Tibial nerve (tissue), 4 donors: ENCODE measurements around the gene KLHL25. TPM values are rescaled to one million over a fixed set of nuclear protein-coding genes. Genes with fewer than 3 reads are reported as not detected.

Experiments
- DNase-seq, 2 donors: peaks; one replicate each; pipeline ENCODE4 v3.0.0-alpha.2; 2019; ENCODE audit warnings: low spot score in 2 of 2
- H3K27ac ChIP-seq, 4 donors: fragments of 200-600 bp; sonication (generic) in 3 of 4; one replicate each; pipeline ENCODE4 v1.5.1; 2017 to 2019; ENCODE audit warnings: mild to moderate bottlenecking in 1 of 4
- H3K27me3 ChIP-seq, 2 donors: fragments of 200-600 bp; sonication (generic) in 1 of 2; one replicate each; pipeline versions ENCODE4 v1.5.1 to v1.6.0; 2017 to 2019
- H3K36me3 ChIP-seq, 3 donors: fragments of 200-600 bp; sonication (generic); one replicate each; pipeline ENCODE4 v1.5.1; 2018 to 2019
- H3K4me1 ChIP-seq, 4 donors: fragments of 200-600 bp; sonication (generic) in 3 of 4; one replicate each; pipeline ENCODE4 v1.5.1; 2017 to 2019
- H3K4me3 ChIP-seq, 4 donors: fragments of 200-600 bp; sonication (generic) in 3 of 4; one replicate each; pipeline ENCODE4 v1.5.1; 2017 to 2019; ENCODE audit warnings: mild to moderate bottlenecking in 1 of 4, moderate library complexity in 1 of 4
- H3K9me3 ChIP-seq, 4 donors: fragments of 200-600 bp; sonication (generic) in 3 of 4; one replicate each; pipeline ENCODE4 v1.5.1; 2017 to 2019
- CTCF ChIP-seq, 5 experiments: fragments of 200-600 bp in 3 of 5; fragments of 450-650 bp in 2 of 5; sonication (generic) in 3 of 5; IDR thresholded peaks; one replicate each; pipeline ENCODE4 v1.5.1; 2016 to 2019; ENCODE audit warnings: antibody characterized with exemption in 5 of 5, mild to moderate bottlenecking in 3 of 5, moderate library complexity in 2 of 5
- EP300 ChIP-seq, 2 donors: sonication (generic); formaldehyde crosslinking; IDR thresholded peaks; one replicate each; pipeline ENCODE4 v1.6.1; 2017; ENCODE audit warnings: antibody characterized with exemption in 2 of 2, mild to moderate bottlenecking in 1 of 2
- POLR2A ChIP-seq, 2 donors: fragments of 450-650 bp; IDR thresholded peaks; one replicate each; pipeline ENCODE4 v1.6.1; 2017; ENCODE audit warnings: antibody characterized with exemption in 2 of 2, mild to moderate bottlenecking in 2 of 2, moderate library complexity in 2 of 2
- WGBS, 2 donors: methylation state at CpG; one replicate each; pipeline ENCODE4 v1.1.5; 2018; 5-methylcytosine and 5-hydroxymethylcytosine counted together
- total RNA-seq, 4 donors: library from RNA; depleted of rRNA; stranded (reverse); fragments of >200 nt; gene quantifications; one replicate each; pipeline ENCODE4 v1.1.0, GENCODE V29; 2016

The KLHL25 gene
- total RNA-seq, 4 donors from 2014 or later = 8.4 to 34.2 (median 12.6) TPM

- H3K36me3 ChIP-seq = peaks cover 0 to 45% (median 0%) of the 10 kb centered on the region in 3 donors
- no peak for DNase-seq
- H3K27me3 ChIP-seq = no peaks in the 10 kb centered on the region
- whole genome bisulfite sequencing, 2 donors = 83 to 91% methylated on average over 25 to 28 of the region's 28 CpGs
- peaks cover 0 to 20% (median 9%) of the 10 kb centered on the region in 4 donors for H3K4me1 ChIP-seq
- no peak overlapping the region for H3K4me3 ChIP-seq
- H3K9me3 ChIP-seq = no peaks in the 10 kb centered on the region
- TF ChIP-seq EP300 (IDR thresholded peaks at IDR 0.05) (no peak), CTCF (IDR thresholded peaks at IDR 0.05) (no peak), POLR2A (IDR thresholded peaks at IDR 0.05) (no peak)
- no peak overlapping the region for H3K27ac ChIP-seq
These were observed 34.0 kb downstream of the KLHL25 start for GRCh38 chr15:85760531-85761371.

GRCh38 chr15:85760049-85760448 lies 34.7 kb downstream of the KLHL25 start:
- DNase-seq = no peak
- H3K4me1 ChIP-seq = peaks cover 0 to 18% (median 7%) of the 10 kb centered on the region in 4 donors

GRCh38 chr15:85759376-85759775 lies 35.3 kb downstream of the KLHL25 start:
- H3K27ac ChIP-seq = no peak overlapping the region
- H3K4me3 ChIP-seq = no peak overlapping the region
- TF ChIP-seq CTCF (IDR thresholded peaks at IDR 0.05) (no peak), POLR2A (IDR thresholded peaks at IDR 0.05) (no peak), EP300 (IDR thresholded peaks at IDR 0.05) (no peak)
- H3K27me3 ChIP-seq = no peaks in the 10 kb centered on the region
- peaks cover 0 to 11% (median 4%) of the 10 kb centered on the region in 4 donors for H3K4me1 ChIP-seq
- no peaks in the 10 kb centered on the region for H3K9me3 ChIP-seq
- H3K36me3 ChIP-seq = peaks cover 0 to 45% (median 0%) of the 10 kb centered on the region in 3 donors
- 51 to 79% methylated on average over 11 to 12 of the region's 13 CpGs for whole genome bisulfite sequencing, 2 donors
- no peak for DNase-seq

More at GRCh38 chr15:85760049-85760448, 34.7 kb downstream of the KLHL25 start:
- no peak for TF ChIP-seq POLR2A (IDR thresholded peaks at IDR 0.05)
- no peak for TF ChIP-seq EP300 (IDR thresholded peaks at IDR 0.05)
- no peak for TF ChIP-seq CTCF (IDR thresholded peaks at IDR 0.05)
- no peak overlapping the region for H3K4me3 ChIP-seq
- WGBS, 2 donors = 92 to 94% methylated on average over 5 to 6 of the region's 6 CpGs
- no peaks in the 10 kb centered on the region for H3K9me3 ChIP-seq
- H3K27ac ChIP-seq = no peak overlapping the region
- no peaks in the 10 kb centered on the region for H3K27me3 ChIP-seq
- peaks cover 0 to 45% (median 0%) of the 10 kb centered on the region in 3 donors for H3K36me3 ChIP-seq

- no peaks in the 10 kb centered on the region for H3K9me3 ChIP-seq
- no peak for DNase-seq
- peaks cover 0 to 45% (median 0%) of the 10 kb centered on the region in 3 donors for H3K36me3 ChIP-seq
- no peak overlapping the region for H3K27ac ChIP-seq
- WGBS, 2 donors = 97 to 99% methylated on average over 18 to 21 of the region's 21 CpGs
- peaks cover 0 to 7% (median 2%) of the 10 kb centered on the region in 4 donors for H3K4me1 ChIP-seq
- TF ChIP-seq CTCF (IDR thresholded peaks at IDR 0.05) (no peak), POLR2A (IDR thresholded peaks at IDR 0.05) (no peak), EP300 (IDR thresholded peaks at IDR 0.05) (no peak)
- H3K4me3 ChIP-seq = no peak overlapping the region
- H3K27me3 ChIP-seq = no peaks in the 10 kb centered on the region
These were observed 36.1 kb downstream of the KLHL25 start for GRCh38 chr15:85758655-85758978.

- TF ChIP-seq CTCF (IDR thresholded peaks at IDR 0.05) = no peak
- no peak for TF ChIP-seq POLR2A (IDR thresholded peaks at IDR 0.05)
- TF ChIP-seq EP300 (IDR thresholded peaks at IDR 0.05) = no peak
- Histone ChIP-seq H3K27ac (no peak overlapping the region), H3K4me1 (peaks cover 0 to 6% (median 2%) of the 10 kb centered on the region in 4 donors), H3K27me3 (no peaks in the 10 kb centered on the region), H3K4me3 (no peak overlapping the region), H3K36me3 (peaks cover 0 to 45% (median 0%) of the 10 kb centered on the region in 3 donors), H3K9me3 (no peaks in the 10 kb centered on the region)
- 92 to 98% methylated on average over 16 to 17 of the region's 17 CpGs for WGBS, 2 donors
- DNase-seq = no peak
These were observed 36.6 kb downstream of the KLHL25 start for GRCh38 chr15:85757939-85758654.
